DOHH2 (cell line): ENCODE data around the gene RBM26.

Experiments
- CTCF ChIP-seq: fragments of 200-600 bp; sonication (generic); IDR thresholded peaks from one replicate; pipeline ENCODE4 v1.5.1; 2014; ENCODE audit warnings: antibody characterized with exemption, mild to moderate bottlenecking, low read depth, low read length; ENCODE audit not compliant: poor library complexity, severe bottlenecking
- EZH2phosphoT487 ChIP-seq: fragments of 200-600 bp; sonication (generic); IDR thresholded peaks from 2 replicates; pipeline ENCODE4 v1.6.1; 2017; ENCODE audit warnings: borderline replicate concordance, mild to moderate bottlenecking, antibody characterized with exemption, low read length, moderate library complexity, mixed read lengths

GRCh38 chr13:79353693-79354092, 52.4 kb downstream of the RBM26 start:
- TF ChIP-seq CTCF (no peak), EZH2phosphoT487 (no peak)
